Mesenchymal stem cell (in vitro differentiated cells and primary cell): ENCODE data around the gene MERTK.

Experiments
- DNase-seq: peaks from one replicate; pipeline ENCODE4 v3.0.0-alpha.2; 2013
- H2AFZ ChIP-seq: one replicate; pipeline ENCODE4 v1.6.1; 2013; ENCODE audit warnings: low read depth, mild to moderate bottlenecking, control low read depth, inconsistent platforms, low read length, moderate library complexity
- H2AK5ac ChIP-seq: 2 replicates; pipeline ENCODE4 v1.6.1; 2013; ENCODE audit warnings: low read length, moderate library complexity, mild to moderate bottlenecking, inconsistent platforms; ENCODE audit not compliant: severe bottlenecking
- H2BK120ac ChIP-seq: one replicate; pipeline ENCODE4 v1.6.1; 2013; ENCODE audit warnings: low read depth, mild to moderate bottlenecking, inconsistent platforms, low read length, moderate library complexity
- H2BK12ac ChIP-seq, 2 experiments: one replicate each; pipeline ENCODE4 v1.6.1; 2013; ENCODE audit warnings: inconsistent platforms in 2 of 2, low read length in 2 of 2, mild to moderate bottlenecking in 2 of 2, moderate library complexity in 2 of 2, control low read depth in 1 of 2
- H2BK15ac ChIP-seq: one replicate; pipeline ENCODE4 v1.6.1; 2013; ENCODE audit warnings: mild to moderate bottlenecking, low read depth, inconsistent platforms; ENCODE audit not compliant: poor library complexity, severe bottlenecking
- H2BK5ac ChIP-seq: 2 replicates; pipeline ENCODE4 v1.6.1; 2013; ENCODE audit warnings: low read depth, mild to moderate bottlenecking, low read length, control low read depth, inconsistent platforms; ENCODE audit not compliant: poor library complexity, severe bottlenecking
- H3K14ac ChIP-seq, 2 experiments: one replicate each; pipeline ENCODE4 v1.6.1; 2013; ENCODE audit warnings: inconsistent platforms in 2 of 2, low read length in 2 of 2, control low read depth in 1 of 2, mild to moderate bottlenecking in 1 of 2, moderate library complexity in 1 of 2
- H3K18ac ChIP-seq, 2 experiments: one replicate each; pipeline ENCODE4 v1.6.1; 2013; ENCODE audit warnings: inconsistent platforms in 2 of 2, low read length in 2 of 2, control low read depth in 1 of 2, low read depth in 1 of 2, mild to moderate bottlenecking in 1 of 2
- H3K23ac ChIP-seq, 2 experiments: one replicate each; pipeline ENCODE4 v1.6.1; 2013; ENCODE audit warnings: inconsistent platforms in 2 of 2, low read length in 2 of 2, mild to moderate bottlenecking in 2 of 2, moderate library complexity in 2 of 2, control low read depth in 1 of 2
- H3K27ac ChIP-seq: 2 replicates; pipeline ENCODE4 v1.5.1; 2013; ENCODE audit warnings: mild to moderate bottlenecking, moderate library complexity, low read length, control low read depth, inconsistent platforms; ENCODE audit not compliant: poor library complexity, severe bottlenecking
- H3K27me3 ChIP-seq, 2 experiments: 2 replicates each; pipeline versions ENCODE4 v1.6.1 to v1.7.0; 2013; ENCODE audit warnings: low read length in 2 of 2, mild to moderate bottlenecking in 2 of 2, moderate library complexity in 2 of 2, control low read depth in 1 of 2, inconsistent platforms in 1 of 2; ENCODE audit not compliant: control insufficient read depth in 1 of 2, insufficient read depth in 1 of 2
- H3K36me3 ChIP-seq, 2 experiments: 2 replicates each; pipeline versions ENCODE4 v1.6.1 to v1.7.0; 2013; ENCODE audit warnings: low read length in 2 of 2, control low read depth in 1 of 2, inconsistent platforms in 1 of 2, low read depth in 1 of 2, mild to moderate bottlenecking in 1 of 2; ENCODE audit not compliant: insufficient read depth in 2 of 2, control insufficient read depth in 1 of 2
- H3K4ac ChIP-seq, 2 experiments: one replicate each; pipeline ENCODE4 v1.6.1; 2013; ENCODE audit warnings: inconsistent platforms in 2 of 2, low read length in 2 of 2, mild to moderate bottlenecking in 2 of 2, moderate library complexity in 2 of 2, control low read depth in 1 of 2, low read depth in 1 of 2
- H3K4me1 ChIP-seq: 2 replicates; pipeline ENCODE4 v1.6.1; 2013; ENCODE audit warnings: low read depth, low read length, control low read depth; ENCODE audit not compliant: control insufficient read depth, insufficient read depth
- H3K4me2 ChIP-seq: 2 replicates; pipeline ENCODE4 v1.6.1; 2013; ENCODE audit warnings: low read length, mild to moderate bottlenecking, inconsistent platforms; ENCODE audit not compliant: poor library complexity, severe bottlenecking
- H3K4me3 ChIP-seq, 2 experiments: 2 replicates each; pipeline versions ENCODE4 v1.5.1 to v1.7.0; 2013; ENCODE audit warnings: low read length in 2 of 2, mild to moderate bottlenecking in 2 of 2, control low read depth in 1 of 2, low read depth in 1 of 2; ENCODE audit not compliant: insufficient read depth in 1 of 2
- H3K79me1 ChIP-seq: replicated peaks from 2 replicates; pipeline ENCODE4 v1.6.1; 2013; ENCODE audit warnings: mild to moderate bottlenecking, control low read depth, low read length, inconsistent platforms; ENCODE audit not compliant: poor library complexity, severe bottlenecking
- H3K9ac ChIP-seq: 2 replicates; pipeline ENCODE4 v1.7.0; 2013; ENCODE audit warnings: mild to moderate bottlenecking, low read length, moderate library complexity
- H3K9me3 ChIP-seq: 2 replicates; pipeline ENCODE4 v1.7.0; 2013; ENCODE audit warnings: mild to moderate bottlenecking, low read length; ENCODE audit not compliant: control insufficient read depth
- H4K8ac ChIP-seq: one replicate; pipeline ENCODE4 v1.6.1; 2013; ENCODE audit warnings: inconsistent platforms, mild to moderate bottlenecking, low read length, moderate library complexity
- H4K91ac ChIP-seq: one replicate; pipeline ENCODE4 v1.6.1; 2013; ENCODE audit warnings: mild to moderate bottlenecking, low read length, inconsistent platforms
- WGBS: methylation state at CpG from one replicate; pipeline ENCODE4 v1.1.7; 2013; ENCODE audit warnings: mixed read lengths; 5-methylcytosine and 5-hydroxymethylcytosine counted together

MERTK gene

GRCh38 chr2:111945444-111946293, 47.3 kb downstream of the MERTK start:
- H2AK5ac ChIP-seq: no peak overlapping the region
- H2AFZ ChIP-seq: no peak overlapping the region
- no peak overlapping the region for H4K91ac ChIP-seq
- H2BK120ac ChIP-seq: no peak overlapping the region
- H3K14ac ChIP-seq: no peak overlapping the region
- H3K4me2 ChIP-seq: no peak overlapping the region
- H3K4me3 ChIP-seq: no peak overlapping the region
- H3K9ac ChIP-seq: no peak overlapping the region
- H3K18ac ChIP-seq: no peak overlapping the region
- no peak overlapping the region for H2BK15ac ChIP-seq
- H3K27me3 ChIP-seq: peaks cover 0 to 48% of the 10 kb centered on the region in 2 experiments
- no peak overlapping the region for H2BK12ac ChIP-seq
- WGBS: 89% methylated on average over 1 of the region's 2 CpGs
- H3K36me3 ChIP-seq: peaks cover 0 to 26% of the 10 kb centered on the region in 2 experiments
- peaks cover 1% of the 10 kb centered on the region for H3K4me1 ChIP-seq
- DNase-seq: no peak
- H3K27ac ChIP-seq: no peak overlapping the region
- H3K4ac ChIP-seq: no peak overlapping the region
- H3K79me1 ChIP-seq: peaks cover 42% of the 10 kb centered on the region
- no peaks in the 10 kb centered on the region for H3K9me3 ChIP-seq
- no peak overlapping the region for H2BK5ac ChIP-seq
- H3K23ac ChIP-seq: no peak overlapping the region
- no peak overlapping the region for H4K8ac ChIP-seq

GRCh38 chr2:111946294-111947114, 48.1 kb downstream of the MERTK start:
- no peak overlapping the region for H4K91ac ChIP-seq
- H3K18ac ChIP-seq: no peak overlapping the region
- H2BK15ac ChIP-seq: no peak overlapping the region
- no peak overlapping the region for H2BK120ac ChIP-seq
- H2AK5ac ChIP-seq: no peak overlapping the region
- peak overlapping the region; percentile 39 for H3K9ac ChIP-seq
- H3K27ac ChIP-seq: no peak overlapping the region
- no peak overlapping the region for H2AFZ ChIP-seq
- peaks cover 1% of the 10 kb centered on the region for H3K4me1 ChIP-seq
- 81% methylated on average over 8 of the region's 9 CpGs for WGBS
- H3K36me3 ChIP-seq: peaks cover 0 to 26% of the 10 kb centered on the region in 2 experiments
- peak; percentile 68 for DNase-seq
- no peak overlapping the region for H2BK5ac ChIP-seq
- H3K14ac ChIP-seq: no peak overlapping the region
- peaks cover 0 to 40% of the 10 kb centered on the region in 2 experiments for H3K27me3 ChIP-seq
- no peak overlapping the region for H3K4me2 ChIP-seq
- H3K4me3 ChIP-seq: no peak overlapping the region
- H3K79me1 ChIP-seq: peaks cover 38% of the 10 kb centered on the region
- H3K9me3 ChIP-seq: no peaks in the 10 kb centered on the region
- no peak overlapping the region for H3K23ac ChIP-seq
- no peak overlapping the region for H2BK12ac ChIP-seq
- no peak overlapping the region for H3K4ac ChIP-seq
- H4K8ac ChIP-seq: no peak overlapping the region

GRCh38 chr2:111947219-111947618, 48.8 kb downstream of the MERTK start:
- Histone ChIP-seq H3K27me3 (peaks cover 0 to 33% of the 10 kb centered on the region in 2 experiments), H3K18ac (no peak overlapping the region), H4K91ac (no peak overlapping the region), H3K27ac (no peak overlapping the region), H2BK12ac (no peak overlapping the region), H3K9ac (no peak overlapping the region), H3K4ac (no peak overlapping the region), H2BK15ac (no peak overlapping the region), H3K36me3 (peaks cover 0 to 24% of the 10 kb centered on the region in 2 experiments), H3K14ac (no peak overlapping the region), H3K23ac (no peak overlapping the region), H2BK120ac (no peak overlapping the region), H3K4me3 (no peak overlapping the region), H2AK5ac (no peak overlapping the region), H3K4me1 (peaks cover 1% of the 10 kb centered on the region), H4K8ac (no peak overlapping the region), H3K9me3 (no peaks in the 10 kb centered on the region), H3K79me1 (peaks cover 32% of the 10 kb centered on the region), H2BK5ac (no peak overlapping the region), H2AFZ (no peak overlapping the region), H3K4me2 (no peak overlapping the region)
- WGBS: 95% methylated on average over 11 of the region's 11 CpGs
- DNase-seq: no peak

DNA sequence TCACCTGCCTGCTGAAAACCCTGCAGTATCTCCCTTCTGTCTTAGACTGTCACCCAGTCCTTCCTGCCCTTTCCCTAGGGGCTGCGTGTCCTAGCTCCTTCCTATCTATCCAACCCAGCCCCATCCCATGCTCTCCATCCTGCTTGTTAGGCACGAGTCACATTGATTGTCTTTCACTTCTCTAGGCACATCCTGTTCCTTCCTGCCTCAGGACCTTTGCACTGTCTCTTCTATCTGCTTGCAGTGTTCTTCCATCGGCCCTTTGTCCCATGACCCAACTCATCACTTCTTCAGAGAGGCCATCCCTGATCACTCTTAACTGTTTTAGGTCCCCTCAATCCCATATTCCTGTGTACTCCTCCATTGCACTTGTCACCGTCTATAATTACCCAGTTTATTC, 50.4 kb downstream of the MERTK start:
- Histone ChIP-seq H3K36me3 (peaks cover 0 to 25% of the 10 kb centered on the region in 2 experiments), H2BK15ac (no peak overlapping the region), H3K27ac (no peak overlapping the region), H3K4me1 (peaks cover 1% of the 10 kb centered on the region), H2AK5ac (no peak overlapping the region), H3K9ac (no peak overlapping the region), H3K4me2 (no peak overlapping the region), H3K4me3 (no peak overlapping the region), H3K23ac (no peak overlapping the region), H4K91ac (no peak overlapping the region), H3K27me3 (peaks cover 0 to 17% of the 10 kb centered on the region in 2 experiments), H2AFZ (no peak overlapping the region), H3K9me3 (no peaks in the 10 kb centered on the region), H4K8ac (no peak overlapping the region), H2BK5ac (no peak overlapping the region), H3K4ac (no peak overlapping the region), H3K18ac (no peak overlapping the region), H3K14ac (no peak overlapping the region), H2BK12ac (no peak overlapping the region), H3K79me1 (peaks cover 27% of the 10 kb centered on the region), H2BK120ac (no peak overlapping the region)
- WGBS: 88% methylated on average over 4 of the region's 4 CpGs
- DNase-seq: no peak
